ENCODE measurements around the gene NUTM2G.
"Not testable (repeated sequence)": the region's sequence is repeated elsewhere in the genome, so short reads cannot be mapped to it uniquely, and the experiment has no call there.

DNA sequence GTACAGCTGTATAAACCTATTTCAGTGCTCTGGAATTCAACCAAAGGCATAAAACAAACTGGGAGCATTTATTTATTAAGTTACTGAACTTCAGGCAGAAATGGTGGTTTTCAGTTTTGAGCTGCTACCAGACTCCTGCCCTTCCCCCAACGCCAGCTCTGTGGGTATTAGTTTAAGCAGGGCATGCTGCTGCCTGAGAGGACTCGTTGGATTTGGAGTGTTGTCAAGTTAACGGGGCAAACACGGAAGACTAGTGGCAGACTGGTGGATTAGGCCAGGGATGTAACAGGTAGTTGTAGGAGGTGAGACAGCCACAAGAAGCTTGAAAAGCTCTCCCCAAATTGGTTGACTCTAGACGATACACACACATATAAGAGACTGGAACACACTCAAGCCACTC is 38.9 kb downstream of the NUTM2G start:
- not testable (repeated sequence) for TF ChIP-seq POLR2A (IDR thresholded peaks at IDR 0.05; ENCODE audit: low read length); JUNB (IDR thresholded peaks at IDR 0.05); RCOR1 (IDR thresholded peaks at IDR 0.05; ENCODE audit: low read depth, low read length); HOXA7 (CRISPR knock-in tag; IDR thresholded peaks at IDR 0.05); ESRRA (IDR thresholded peaks at IDR 0.05; ENCODE audit: borderline replicate concordance, low read length); EP300 (IDR thresholded peaks at IDR 0.05); POLR2AphosphoS2 (conservative IDR thresholded peaks at IDR 0.05; ENCODE audit: low read length)
- TF ChIP-seq, protein P1, sequence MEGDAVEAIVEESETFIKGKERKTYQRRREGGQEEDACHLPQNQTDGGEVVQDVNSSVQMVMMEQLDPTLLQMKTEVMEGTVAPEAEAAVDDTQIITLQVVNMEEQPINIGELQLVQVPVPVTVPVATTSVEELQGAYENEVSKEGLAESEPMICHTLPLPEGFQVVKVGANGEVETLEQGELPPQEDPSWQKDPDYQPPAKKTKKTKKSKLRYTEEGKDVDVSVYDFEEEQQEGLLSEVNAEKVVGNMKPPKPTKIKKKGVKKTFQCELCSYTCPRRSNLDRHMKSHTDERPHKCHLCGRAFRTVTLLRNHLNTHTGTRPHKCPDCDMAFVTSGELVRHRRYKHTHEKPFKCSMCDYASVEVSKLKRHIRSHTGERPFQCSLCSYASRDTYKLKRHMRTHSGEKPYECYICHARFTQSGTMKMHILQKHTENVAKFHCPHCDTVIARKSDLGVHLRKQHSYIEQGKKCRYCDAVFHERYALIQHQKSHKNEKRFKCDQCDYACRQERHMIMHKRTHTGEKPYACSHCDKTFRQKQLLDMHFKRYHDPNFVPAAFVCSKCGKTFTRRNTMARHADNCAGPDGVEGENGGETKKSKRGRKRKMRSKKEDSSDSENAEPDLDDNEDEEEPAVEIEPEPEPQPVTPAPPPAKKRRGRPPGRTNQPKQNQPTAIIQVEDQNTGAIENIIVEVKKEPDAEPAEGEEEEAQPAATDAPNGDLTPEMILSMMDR (IDR thresholded peaks at IDR 0.05): not testable (repeated sequence)
- TF ChIP-seq, protein P2, sequence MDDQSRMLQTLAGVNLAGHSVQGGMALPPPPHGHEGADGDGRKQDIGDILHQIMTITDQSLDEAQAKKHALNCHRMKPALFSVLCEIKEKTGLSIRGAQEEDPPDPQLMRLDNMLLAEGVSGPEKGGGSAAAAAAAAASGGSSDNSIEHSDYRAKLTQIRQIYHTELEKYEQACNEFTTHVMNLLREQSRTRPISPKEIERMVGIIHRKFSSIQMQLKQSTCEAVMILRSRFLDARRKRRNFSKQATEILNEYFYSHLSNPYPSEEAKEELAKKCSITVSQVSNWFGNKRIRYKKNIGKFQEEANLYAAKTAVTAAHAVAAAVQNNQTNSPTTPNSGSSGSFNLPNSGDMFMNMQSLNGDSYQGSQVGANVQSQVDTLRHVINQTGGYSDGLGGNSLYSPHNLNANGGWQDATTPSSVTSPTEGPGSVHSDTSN (IDR thresholded peaks at IDR 0.05): not testable (repeated sequence)
- TF ChIP-seq, protein P3, sequence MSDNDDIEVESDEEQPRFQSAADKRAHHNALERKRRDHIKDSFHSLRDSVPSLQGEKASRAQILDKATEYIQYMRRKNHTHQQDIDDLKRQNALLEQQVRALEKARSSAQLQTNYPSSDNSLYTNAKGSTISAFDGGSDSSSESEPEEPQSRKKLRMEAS (IDR thresholded peaks at IDR 0.05): not testable (repeated sequence)
- TF ChIP-seq, protein P4, sequence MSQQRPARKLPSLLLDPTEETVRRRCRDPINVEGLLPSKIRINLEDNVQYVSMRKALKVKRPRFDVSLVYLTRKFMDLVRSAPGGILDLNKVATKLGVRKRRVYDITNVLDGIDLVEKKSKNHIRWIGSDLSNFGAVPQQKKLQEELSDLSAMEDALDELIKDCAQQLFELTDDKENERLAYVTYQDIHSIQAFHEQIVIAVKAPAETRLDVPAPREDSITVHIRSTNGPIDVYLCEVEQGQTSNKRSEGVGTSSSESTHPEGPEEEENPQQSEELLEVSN (IDR thresholded peaks at IDR 0.05; ENCODE audit: borderline replicate concordance, low read depth): not testable (repeated sequence)
- TF ChIP-seq, protein P5, sequence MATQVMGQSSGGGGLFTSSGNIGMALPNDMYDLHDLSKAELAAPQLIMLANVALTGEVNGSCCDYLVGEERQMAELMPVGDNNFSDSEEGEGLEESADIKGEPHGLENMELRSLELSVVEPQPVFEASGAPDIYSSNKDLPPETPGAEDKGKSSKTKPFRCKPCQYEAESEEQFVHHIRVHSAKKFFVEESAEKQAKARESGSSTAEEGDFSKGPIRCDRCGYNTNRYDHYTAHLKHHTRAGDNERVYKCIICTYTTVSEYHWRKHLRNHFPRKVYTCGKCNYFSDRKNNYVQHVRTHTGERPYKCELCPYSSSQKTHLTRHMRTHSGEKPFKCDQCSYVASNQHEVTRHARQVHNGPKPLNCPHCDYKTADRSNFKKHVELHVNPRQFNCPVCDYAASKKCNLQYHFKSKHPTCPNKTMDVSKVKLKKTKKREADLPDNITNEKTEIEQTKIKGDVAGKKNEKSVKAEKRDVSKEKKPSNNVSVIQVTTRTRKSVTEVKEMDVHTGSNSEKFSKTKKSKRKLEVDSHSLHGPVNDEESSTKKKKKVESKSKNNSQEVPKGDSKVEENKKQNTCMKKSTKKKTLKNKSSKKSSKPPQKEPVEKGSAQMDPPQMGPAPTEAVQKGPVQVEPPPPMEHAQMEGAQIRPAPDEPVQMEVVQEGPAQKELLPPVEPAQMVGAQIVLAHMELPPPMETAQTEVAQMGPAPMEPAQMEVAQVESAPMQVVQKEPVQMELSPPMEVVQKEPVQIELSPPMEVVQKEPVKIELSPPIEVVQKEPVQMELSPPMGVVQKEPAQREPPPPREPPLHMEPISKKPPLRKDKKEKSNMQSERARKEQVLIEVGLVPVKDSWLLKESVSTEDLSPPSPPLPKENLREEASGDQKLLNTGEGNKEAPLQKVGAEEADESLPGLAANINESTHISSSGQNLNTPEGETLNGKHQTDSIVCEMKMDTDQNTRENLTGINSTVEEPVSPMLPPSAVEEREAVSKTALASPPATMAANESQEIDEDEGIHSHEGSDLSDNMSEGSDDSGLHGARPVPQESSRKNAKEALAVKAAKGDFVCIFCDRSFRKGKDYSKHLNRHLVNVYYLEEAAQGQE (IDR thresholded peaks at IDR 0.05): not testable (repeated sequence)

Measured in A549 (cell line).